Kidney tubule cell (primary cell): ENCODE measurements around the gene ICAM2.
"Not testable (repeated sequence)": the region's sequence is repeated elsewhere in the genome, so short reads cannot be mapped to it uniquely, and the experiment has no call there.

ENCODE experiments used
- DNase-seq: peaks from one replicate; pipeline ENCODE4 v3.0.0-alpha.2; 2018; ENCODE audit warnings: low spot score

The ICAM2 gene

GRCh38 chr17:64042700-64043485, 22.5 kb upstream of the ICAM2 start:
- DNase-seq: no peak

GRCh38 chr17:64041912-64042311, 21.5 kb upstream of the ICAM2 start:
- DNase-seq: no peak

GRCh38 chr17:64040206-64040605, 19.8 kb upstream of the ICAM2 start:
- no peak for DNase-seq

- no peak for DNase-seq
These were observed 18.6 kb upstream of the ICAM2 start for GRCh38 chr17:64039106-64039400.

GRCh38 chr17:64038331-64039105, 18.1 kb upstream of the ICAM2 start:
- DNase-seq: no peak

GRCh38 chr17:64037802-64038201, 17.4 kb upstream of the ICAM2 start:
- DNase-seq: no peak

- DNase-seq: no peak
These were observed 16.7 kb upstream of the ICAM2 start for GRCh38 chr17:64037180-64037579.

GRCh38 chr17:64036198-64036922, 15.9 kb upstream of the ICAM2 start:
- no peak for DNase-seq

- DNase-seq: peak; percentile 90
These were observed 11.6 kb upstream of the ICAM2 start for GRCh38 chr17:64032081-64032480.

- DNase-seq: peak; percentile 67
These were observed 8.5 kb upstream of the ICAM2 start for GRCh38 chr17:64028874-64029464.

- peak; percentile 73 for DNase-seq
These were observed 5.4 kb upstream of the ICAM2 start for GRCh38 chr17:64025732-64026294.

- peak; percentile 60 for DNase-seq
These were observed 4.6 kb upstream of the ICAM2 start for GRCh38 chr17:64024781-64025731.

- DNase-seq: no peak
These were observed 3.8 kb upstream of the ICAM2 start for GRCh38 chr17:64024215-64024654.

- DNase-seq: no peak
These were observed 2.2 kb upstream of the ICAM2 start for GRCh38 chr17:64022611-64023063.

GRCh38 chr17:64019551-64019961, 877 bp downstream of the ICAM2 start:
- DNase-seq: not testable (repeated sequence)

- DNase-seq: no peak
These were observed 3.0 kb downstream of the ICAM2 start for GRCh38 chr17:64017381-64017980.

- no peak for DNase-seq
These were observed 3.5 kb downstream of the ICAM2 start for GRCh38 chr17:64016974-64017373.

GRCh38 chr17:64016231-64016784, 4.1 kb downstream of the ICAM2 start:
- DNase-seq: no peak

GRCh38 chr17:64015447-64015846, 5.0 kb downstream of the ICAM2 start:
- DNase-seq: no peak
